ENCODE data around the gene ABLIM2.

ABLIM2 gene

DNA sequence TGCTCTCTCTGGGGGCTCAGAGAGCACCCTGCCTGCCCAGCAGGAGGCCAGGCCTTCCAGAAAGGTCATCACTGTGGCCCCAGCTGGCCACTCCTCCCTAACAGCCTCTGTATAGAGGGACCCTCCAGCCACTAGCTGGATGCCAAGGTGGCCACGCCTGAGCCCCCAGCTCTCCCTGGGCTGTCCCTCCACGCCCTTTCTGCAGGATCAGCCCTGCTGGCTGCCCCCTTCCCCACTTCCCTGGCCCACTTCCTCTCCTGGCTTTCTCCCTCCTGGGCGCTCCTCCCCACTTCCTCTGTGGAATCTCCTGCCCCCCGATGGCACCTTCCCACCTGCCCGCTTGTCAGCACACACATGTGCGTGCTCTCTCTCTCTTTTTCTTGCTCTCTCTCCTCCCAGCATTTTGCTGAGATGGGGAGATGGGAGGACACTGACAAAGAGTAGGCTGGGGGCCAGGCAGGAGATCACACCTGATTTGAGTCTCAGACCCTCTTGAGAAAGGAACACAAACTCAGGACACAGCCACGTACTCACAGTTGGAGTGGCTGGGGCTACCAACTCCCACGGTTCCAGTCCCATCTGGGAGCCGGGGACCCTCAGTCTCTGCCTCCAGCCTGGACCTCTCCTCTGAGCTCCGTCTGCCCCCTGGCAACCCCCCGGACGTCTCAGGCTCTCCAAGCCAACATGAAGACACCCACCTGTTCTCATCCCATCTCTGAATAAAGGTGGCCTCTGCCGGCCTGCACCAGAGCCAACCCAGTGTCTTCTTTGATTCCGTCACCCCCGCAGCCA, 156.9 kb downstream of the ABLIM2 start:
- Histone ChIP-seq H3K4me1 (ENCODE audit: insufficient read depth, poor library complexity, severe bottlenecking) (no peaks in the 10 kb centered on the region), H3K4me3 (ENCODE audit: severe bottlenecking) (no peak overlapping the region), H3K27me3 (ENCODE audit: insufficient read depth, poor library complexity, severe bottlenecking) (no peaks in the 10 kb centered on the region), H3K36me3 (ENCODE audit: low read depth) (no peaks in the 10 kb centered on the region), H3K27ac (ENCODE audit: poor library complexity, severe bottlenecking) (no peak overlapping the region), H3K9me3 (ENCODE audit: severe bottlenecking) (no peaks in the 10 kb centered on the region)
- TF ChIP-seq, protein P1, sequence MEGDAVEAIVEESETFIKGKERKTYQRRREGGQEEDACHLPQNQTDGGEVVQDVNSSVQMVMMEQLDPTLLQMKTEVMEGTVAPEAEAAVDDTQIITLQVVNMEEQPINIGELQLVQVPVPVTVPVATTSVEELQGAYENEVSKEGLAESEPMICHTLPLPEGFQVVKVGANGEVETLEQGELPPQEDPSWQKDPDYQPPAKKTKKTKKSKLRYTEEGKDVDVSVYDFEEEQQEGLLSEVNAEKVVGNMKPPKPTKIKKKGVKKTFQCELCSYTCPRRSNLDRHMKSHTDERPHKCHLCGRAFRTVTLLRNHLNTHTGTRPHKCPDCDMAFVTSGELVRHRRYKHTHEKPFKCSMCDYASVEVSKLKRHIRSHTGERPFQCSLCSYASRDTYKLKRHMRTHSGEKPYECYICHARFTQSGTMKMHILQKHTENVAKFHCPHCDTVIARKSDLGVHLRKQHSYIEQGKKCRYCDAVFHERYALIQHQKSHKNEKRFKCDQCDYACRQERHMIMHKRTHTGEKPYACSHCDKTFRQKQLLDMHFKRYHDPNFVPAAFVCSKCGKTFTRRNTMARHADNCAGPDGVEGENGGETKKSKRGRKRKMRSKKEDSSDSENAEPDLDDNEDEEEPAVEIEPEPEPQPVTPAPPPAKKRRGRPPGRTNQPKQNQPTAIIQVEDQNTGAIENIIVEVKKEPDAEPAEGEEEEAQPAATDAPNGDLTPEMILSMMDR (IDR thresholded peaks at IDR 0.05; ENCODE audit: poor library complexity, severe bottlenecking) = no peak
- DNase-seq (ENCODE audit: low spot score) = no peak
- no peak for ATAC-seq (ENCODE audit: low read depth)

DNA sequence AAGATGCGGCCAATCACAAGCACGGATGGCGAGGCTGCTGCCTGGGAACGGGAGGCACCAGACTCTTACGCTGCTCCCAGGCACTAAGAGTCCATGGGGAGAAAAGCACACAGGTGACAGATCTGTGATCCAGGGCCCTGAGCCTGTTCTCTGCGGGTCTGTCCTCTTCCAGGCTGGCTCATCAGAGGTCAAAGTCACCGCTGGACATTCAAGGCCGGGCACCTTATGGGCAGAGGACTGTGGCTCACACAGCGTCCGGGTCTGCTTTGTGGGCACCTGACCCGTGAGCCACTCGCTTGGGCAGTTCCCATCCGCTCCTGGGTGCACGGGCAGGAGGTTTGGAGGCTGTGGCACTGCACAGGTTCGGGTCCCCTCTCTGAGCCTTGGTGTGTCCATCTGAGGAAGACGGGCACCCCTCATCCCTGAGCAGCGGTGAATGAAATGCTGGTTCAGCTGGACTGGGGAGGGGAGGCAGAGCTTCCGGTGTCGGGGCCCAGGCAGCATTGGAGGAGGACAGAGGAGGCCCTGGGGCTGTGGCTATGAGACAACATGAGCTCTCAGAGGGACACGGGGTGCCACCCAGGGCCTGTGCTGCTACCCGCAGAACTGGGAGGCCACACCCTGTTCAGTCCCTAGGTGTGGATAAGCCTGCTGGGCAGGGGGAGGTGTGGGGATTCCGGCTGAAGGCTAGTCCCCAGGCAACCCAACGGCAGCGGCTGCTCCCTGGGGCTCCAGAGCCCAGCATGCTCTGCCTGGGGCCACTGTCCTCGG, 157.7 kb downstream of the ABLIM2 start:
- TF ChIP-seq, protein P1 (IDR thresholded peaks at IDR 0.05; ENCODE audit: poor library complexity, severe bottlenecking) = no peak
- ATAC-seq (ENCODE audit: low read depth) (peak; percentile 17; the same call in 1 of the 3 replicates), DNase-seq (ENCODE audit: low spot score) (no peak)
- no peaks in the 10 kb centered on the region for H3K36me3 ChIP-seq (ENCODE audit: low read depth)
- no peaks in the 10 kb centered on the region for H3K9me3 ChIP-seq (ENCODE audit: severe bottlenecking)
- no peak overlapping the region for H3K4me3 ChIP-seq (ENCODE audit: severe bottlenecking)
- H3K4me1 ChIP-seq (ENCODE audit: insufficient read depth, poor library complexity, severe bottlenecking) = no peaks in the 10 kb centered on the region
- no peaks in the 10 kb centered on the region for H3K27me3 ChIP-seq (ENCODE audit: insufficient read depth, poor library complexity, severe bottlenecking)
- H3K27ac ChIP-seq (ENCODE audit: poor library complexity, severe bottlenecking) = no peak overlapping the region

DNA sequence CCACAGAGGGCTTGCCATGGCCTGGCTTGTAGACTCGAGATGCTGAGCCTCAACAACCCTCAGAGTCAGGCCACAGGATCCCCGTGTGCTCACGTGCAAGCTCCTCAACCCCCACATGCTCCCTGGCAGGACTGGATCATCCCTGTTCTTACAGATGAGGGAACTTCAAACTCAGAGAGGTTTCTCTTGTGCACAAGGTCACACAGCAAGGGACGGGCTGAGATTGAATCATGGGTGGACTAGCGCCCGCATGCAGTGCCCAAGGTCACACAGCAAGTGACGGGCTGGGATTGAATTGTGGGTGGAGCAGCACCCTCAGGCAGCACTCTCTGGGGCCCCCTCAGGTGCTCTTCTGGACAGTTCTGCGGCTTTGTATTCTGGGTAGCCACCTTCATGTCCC, 158.4 kb downstream of the ABLIM2 start:
- H3K27me3 ChIP-seq (ENCODE audit: insufficient read depth, poor library complexity, severe bottlenecking) = no peaks in the 10 kb centered on the region
- H3K4me1 ChIP-seq (ENCODE audit: insufficient read depth, poor library complexity, severe bottlenecking) = no peaks in the 10 kb centered on the region
- H3K4me3 ChIP-seq (ENCODE audit: severe bottlenecking) = no peak overlapping the region
- DNase-seq (ENCODE audit: low spot score) (no peak), ATAC-seq (ENCODE audit: low read depth) (no peak)
- H3K9me3 ChIP-seq (ENCODE audit: severe bottlenecking) = no peaks in the 10 kb centered on the region
- TF ChIP-seq, protein P1 (IDR thresholded peaks at IDR 0.05; ENCODE audit: poor library complexity, severe bottlenecking) = no peak
- H3K27ac ChIP-seq (ENCODE audit: poor library complexity, severe bottlenecking) = no peak overlapping the region
- H3K36me3 ChIP-seq (ENCODE audit: low read depth) = no peaks in the 10 kb centered on the region

DNA sequence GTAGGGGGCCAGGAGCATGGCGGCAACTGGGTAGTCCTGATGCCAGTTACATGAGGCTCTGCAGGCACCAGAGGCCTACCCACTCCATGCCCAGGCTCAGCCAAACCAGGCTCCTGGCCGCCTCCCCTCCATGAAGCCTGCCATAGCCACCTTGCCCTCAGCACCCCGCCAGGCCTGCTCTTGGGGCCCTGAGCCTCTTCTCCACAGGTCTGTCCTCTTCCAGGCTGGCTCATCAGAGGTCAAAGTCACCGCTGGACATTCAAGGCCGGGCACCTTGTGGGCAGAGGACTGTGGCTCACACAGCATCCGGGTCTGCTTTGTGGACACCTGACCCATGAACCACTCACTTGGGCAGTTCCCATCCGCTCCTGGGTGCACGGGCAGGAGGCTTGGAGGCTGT, 158.9 kb downstream of the ABLIM2 start:
- ATAC-seq (ENCODE audit: low read depth) = no peak
- Histone ChIP-seq H3K4me1 (ENCODE audit: insufficient read depth, poor library complexity, severe bottlenecking) (no peaks in the 10 kb centered on the region), H3K9me3 (ENCODE audit: severe bottlenecking) (no peaks in the 10 kb centered on the region), H3K27me3 (ENCODE audit: insufficient read depth, poor library complexity, severe bottlenecking) (no peaks in the 10 kb centered on the region), H3K27ac (ENCODE audit: poor library complexity, severe bottlenecking) (no peak overlapping the region), H3K4me3 (ENCODE audit: severe bottlenecking) (no peak overlapping the region), H3K36me3 (ENCODE audit: low read depth) (no peaks in the 10 kb centered on the region)
- TF ChIP-seq, protein P1 (IDR thresholded peaks at IDR 0.05; ENCODE audit: poor library complexity, severe bottlenecking) = no peak
- DNase-seq (ENCODE audit: low spot score) = no peak
